Adrenal gland (tissue), 5 donors: Measurements from ENCODE around the gene RPUSD4.

Experiments
- CTCF ChIP-seq, 6 experiments: fragments of 450-650 bp in 4 of 6; fragments of 200-600 bp in 2 of 6; sonication (generic) in 1 of 6; IDR thresholded peaks; 1 replicate in 5 of 6; 2 replicates in 1 of 6; pipeline versions ENCODE4 v1.5.1 to v1.8.0; 2016 to 2021; ENCODE audit warnings: antibody characterized with exemption in 6 of 6, mild to moderate bottlenecking in 2 of 6, moderate library complexity in 1 of 6
- POLR2A ChIP-seq, 2 donors: fragments of 450-650 bp; IDR thresholded peaks; one replicate each; pipeline ENCODE4 v1.6.1; 2017; ENCODE audit warnings: antibody characterized with exemption in 2 of 2, mild to moderate bottlenecking in 2 of 2, moderate library complexity in 1 of 2
- donor health status: DM: no; HTN: no; CAD: no.

- TF ChIP-seq POLR2A (IDR thresholded peaks at IDR 0.05) = no peak
- no peak for TF ChIP-seq CTCF (IDR thresholded peaks at IDR 0.05)
Measured at GRCh38 chr11:126164781-126165180, 46.7 kb downstream of the RPUSD4 start.
